Measurements from ENCODE around the gene C20orf141.

GRCh38 chr20:2767768-2768631 lies 46.8 kb upstream of the C20orf141 start:
- TF ChIP-seq CTCF (IDR thresholded peaks at IDR 0.05; ENCODE audit: low read length): no peak
- TF ChIP-seq EZH2 (IDR thresholded peaks at IDR 0.05; ENCODE audit: borderline replicate concordance, low read length): no peak
